GM18502 (cell line): Measurements from ENCODE around the gene BICC1.

Source experiments
- ATAC-seq: cut with Tn5 transposase; IDR thresholded peaks from one replicate; pipeline ENCODE4 v1.9.1; 2021; ENCODE audit warnings: mild to moderate bottlenecking; ENCODE audit not compliant: unreplicated experiment, poor library complexity

Gene BICC1

DNA sequence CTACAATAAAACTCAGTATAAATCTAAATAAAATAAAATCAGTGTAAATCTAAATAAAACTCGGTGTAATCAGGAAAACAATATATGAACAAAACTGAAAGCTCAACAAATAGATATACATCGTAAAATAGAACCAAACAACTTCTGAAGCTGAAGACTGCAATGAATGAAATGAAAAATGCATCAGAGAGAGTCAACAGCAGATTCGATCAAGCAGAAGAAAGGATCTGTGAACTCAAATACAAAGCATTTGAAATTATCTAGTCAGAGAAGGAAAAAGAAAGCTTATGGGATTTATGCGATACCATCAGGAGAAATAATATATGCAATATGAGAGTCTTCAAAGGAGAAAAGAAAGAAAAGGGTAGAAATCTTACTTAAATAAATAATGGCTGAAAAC lies 255.0 kb downstream of the BICC1 start:
- no peak for ATAC-seq

DNA sequence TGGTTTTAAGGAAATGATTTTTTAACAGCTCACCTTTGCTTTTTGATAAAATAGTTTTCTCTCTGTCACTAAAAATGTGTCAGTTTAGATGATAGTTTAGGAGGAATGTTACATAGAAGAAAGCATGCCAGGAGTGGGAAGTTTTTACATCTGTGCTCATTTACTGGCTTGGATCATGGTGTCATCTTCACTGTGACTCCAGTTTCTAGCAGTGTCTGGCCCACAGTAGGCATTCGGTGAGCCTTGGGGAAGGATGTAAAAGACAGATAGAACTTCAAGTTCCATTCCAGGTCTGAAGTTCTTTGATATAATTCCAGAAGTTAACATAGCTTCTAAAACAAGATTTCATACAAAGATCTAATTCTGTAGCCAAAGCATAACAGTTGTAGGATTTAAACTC lies 259.2 kb downstream of the BICC1 start:
- no peak for ATAC-seq

DNA sequence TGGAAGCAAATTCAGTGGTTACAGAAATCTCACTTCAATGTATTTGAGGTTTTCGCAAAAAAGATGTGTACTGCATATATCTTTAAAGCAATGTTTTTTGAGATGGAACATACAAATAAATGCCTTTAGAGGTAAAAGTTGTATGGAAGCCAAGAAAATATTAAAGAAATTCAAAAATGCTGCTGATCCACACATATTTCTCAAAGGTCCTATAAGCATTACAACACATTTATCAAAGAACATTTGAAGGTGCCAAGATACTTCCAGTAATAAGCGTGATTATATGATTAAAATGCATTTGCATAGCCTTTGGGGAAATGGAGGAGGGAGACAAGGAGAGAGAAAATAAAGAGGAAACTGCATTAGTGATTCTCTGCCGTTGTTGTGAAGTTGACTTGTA lies 260.1 kb downstream of the BICC1 start:
- ATAC-seq = no peak

DNA sequence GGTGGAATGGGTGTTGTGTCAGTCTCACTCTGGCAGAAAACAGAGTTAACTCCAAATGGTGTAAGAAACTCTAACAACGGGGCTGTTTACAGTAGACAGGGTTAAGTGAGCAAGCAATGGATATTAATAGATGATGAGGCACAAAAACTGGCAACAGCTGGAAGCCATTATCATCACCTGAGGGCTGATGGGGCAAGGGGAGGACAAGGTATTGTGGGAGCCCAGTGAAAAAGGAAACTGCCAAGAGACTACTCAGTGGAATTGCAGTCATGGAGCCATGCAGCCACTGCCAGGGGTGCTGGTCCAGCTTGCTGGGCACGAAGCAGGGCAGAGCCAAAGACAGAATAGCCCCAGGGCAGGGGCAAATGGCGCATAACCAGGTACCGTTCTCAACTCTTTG lies 260.7 kb downstream of the BICC1 start:
- no peak for ATAC-seq

DNA sequence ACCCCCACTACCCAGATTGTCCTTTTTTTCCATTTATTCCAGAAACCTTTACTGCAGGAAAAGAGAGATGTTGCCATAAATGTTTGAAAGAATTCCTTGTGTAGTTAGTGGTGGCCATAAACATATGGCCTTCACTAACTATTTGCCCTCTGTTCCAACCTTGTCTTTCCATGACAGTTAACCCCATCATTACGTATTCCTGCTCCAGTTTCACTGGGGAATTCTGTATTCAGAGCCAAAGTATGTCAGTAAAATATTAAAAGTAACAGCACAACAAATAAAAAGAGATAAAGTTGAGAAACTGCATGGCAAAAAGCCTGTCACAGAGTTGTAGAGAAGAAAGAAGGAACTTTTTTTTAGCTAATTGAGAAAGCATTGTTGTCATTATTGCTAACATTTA lies 261.3 kb downstream of the BICC1 start:
- ATAC-seq = no peak

DNA sequence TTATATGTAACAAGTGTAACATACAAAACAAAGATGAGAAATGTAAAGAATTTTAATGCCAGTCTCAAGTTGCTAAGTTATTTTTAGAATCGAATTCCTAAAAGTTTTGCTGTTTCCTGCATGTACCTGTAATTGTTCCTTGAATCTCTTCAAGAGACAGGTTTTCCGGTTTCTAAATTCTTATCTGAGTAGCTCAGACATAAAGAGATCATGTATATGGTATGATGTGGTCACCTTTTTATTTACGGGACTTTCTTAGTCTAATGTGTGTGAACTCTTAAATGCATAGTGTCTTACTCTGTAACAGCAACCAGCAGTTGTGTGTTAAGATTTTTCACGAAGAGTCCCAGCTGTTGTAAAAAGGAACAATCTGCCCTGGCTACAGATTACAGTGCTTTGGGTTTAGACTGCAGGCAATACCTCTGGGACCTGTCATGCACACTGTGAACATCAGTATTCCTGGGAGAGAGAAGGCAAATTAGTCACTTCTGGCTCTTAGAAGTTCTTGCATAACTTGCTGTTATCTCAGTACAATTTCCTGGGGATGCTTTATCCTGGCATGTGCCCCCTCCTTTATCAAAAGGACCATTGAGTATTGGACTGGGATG lies 263.4 kb downstream of the BICC1 start:
- ATAC-seq = no peak

DNA sequence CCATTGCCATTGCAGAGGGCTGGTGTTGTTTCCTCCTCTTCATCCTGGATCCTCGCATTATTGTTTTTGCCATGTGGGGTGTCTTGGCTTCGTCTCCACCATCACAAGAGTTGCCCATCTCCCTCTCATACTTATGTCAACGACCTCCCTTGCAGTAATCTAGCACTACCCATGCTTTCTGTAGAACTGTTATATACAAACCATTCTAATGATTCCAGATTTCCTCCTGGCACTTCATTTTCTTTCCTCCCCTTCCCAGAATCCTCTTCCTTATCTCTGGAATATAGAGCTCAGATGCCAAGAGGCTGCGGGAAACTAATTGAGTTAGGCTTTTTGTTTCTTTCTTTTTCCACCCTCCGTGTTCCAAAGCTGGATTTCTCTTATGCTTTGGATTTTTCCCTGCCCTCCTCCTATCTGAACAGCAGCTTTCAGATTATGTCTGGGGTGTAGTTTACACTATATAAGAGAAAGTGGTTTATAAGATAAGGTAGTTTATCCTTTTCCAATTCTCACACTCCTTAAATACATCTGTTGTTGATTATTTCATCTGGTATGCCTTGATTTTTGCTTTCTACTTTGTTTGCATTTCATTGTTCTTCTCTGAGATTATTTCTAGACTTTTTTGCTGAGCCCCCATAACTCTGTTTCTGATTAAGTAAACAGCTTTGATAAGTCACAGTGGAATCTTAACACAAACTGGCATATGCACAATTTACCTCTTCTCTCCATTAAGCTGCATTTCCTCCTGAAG lies 264.1 kb downstream of the BICC1 start:
- ATAC-seq = no peak

DNA sequence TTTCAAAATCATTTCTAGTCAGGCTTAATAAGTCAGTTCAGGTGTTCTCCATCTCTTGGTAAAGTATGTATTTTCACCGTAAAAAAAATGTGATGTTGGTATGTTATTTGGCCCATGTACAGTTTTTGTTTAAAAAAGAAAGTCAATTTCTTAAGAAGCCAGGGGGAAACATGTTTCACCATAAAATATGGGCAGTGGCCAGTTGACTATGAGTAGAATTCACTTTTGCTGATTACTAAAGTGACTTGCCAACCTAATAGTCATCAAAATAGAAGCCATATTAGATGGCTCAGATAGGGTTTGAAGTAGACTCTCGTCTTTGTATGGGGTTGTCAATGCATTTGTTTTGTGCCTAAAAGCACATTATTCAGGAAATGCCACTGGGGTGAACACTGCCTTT lies 266.3 kb downstream of the BICC1 start:
- ATAC-seq = no peak

DNA sequence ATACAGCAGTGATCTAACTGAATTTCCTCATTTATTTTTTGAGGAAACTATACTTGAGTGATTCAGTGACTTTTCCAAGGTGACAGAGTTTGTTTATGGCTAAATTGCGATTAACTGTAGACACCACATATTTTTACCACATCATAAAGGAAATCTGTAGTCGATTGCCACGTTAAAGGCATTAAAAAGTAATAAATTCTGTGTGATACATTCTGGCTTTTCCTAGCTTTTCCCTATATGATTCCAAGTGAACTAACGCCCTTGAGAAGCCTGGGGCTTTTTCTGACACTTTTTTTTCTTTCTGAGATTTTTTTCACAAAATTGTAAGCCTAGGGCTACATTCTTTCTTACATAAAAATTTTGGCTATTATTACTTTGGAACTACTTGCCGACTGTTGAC lies 266.9 kb downstream of the BICC1 start:
- ATAC-seq = no peak

DNA sequence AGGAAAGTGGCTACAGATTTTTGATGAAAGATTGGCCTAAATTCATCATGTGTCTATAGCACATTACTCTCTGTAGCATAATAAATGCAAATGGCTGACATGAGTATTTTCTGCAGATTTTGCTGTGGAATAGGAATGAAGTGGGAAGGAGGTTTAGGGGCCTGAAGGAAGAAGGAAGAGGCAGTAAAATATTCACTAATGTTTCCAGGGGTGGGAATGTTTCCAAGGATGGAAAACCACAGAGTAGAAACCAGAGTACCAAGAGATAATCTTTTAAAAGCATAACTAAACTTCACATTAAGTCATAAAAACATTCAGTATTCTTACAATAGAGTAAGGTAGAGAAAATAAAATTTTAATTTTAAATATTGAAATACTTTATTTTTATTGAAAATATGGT lies 267.8 kb downstream of the BICC1 start:
- no peak for ATAC-seq

DNA sequence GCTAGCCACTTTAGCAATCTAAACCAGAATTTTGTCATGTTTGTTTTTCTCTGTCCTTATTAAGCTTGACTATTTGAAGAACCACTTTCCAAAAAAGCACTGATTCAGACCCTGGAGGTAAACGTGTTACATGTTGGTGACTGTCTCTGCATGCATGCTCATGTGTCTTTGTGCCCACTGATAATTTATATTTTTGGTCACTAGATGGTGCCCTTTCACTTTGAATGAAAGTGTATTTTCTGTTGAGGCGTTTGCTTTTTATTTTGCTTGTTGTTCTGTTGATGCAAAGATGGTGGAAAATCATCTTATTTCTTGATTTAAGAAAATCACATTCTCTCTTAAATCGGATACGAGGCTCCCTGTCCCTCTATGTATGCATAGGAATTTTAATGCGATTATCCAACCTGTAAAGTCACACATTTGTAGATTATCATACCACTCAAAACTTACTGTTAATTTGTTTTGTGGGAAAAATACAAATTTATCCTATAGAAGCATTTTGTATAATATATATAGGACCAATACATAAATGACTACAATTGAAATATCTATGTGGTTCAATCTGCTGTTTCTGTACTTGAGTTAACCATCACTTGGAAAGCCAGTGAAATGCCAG lies 269.3 kb downstream of the BICC1 start:
- peak; percentile 67 for ATAC-seq

DNA sequence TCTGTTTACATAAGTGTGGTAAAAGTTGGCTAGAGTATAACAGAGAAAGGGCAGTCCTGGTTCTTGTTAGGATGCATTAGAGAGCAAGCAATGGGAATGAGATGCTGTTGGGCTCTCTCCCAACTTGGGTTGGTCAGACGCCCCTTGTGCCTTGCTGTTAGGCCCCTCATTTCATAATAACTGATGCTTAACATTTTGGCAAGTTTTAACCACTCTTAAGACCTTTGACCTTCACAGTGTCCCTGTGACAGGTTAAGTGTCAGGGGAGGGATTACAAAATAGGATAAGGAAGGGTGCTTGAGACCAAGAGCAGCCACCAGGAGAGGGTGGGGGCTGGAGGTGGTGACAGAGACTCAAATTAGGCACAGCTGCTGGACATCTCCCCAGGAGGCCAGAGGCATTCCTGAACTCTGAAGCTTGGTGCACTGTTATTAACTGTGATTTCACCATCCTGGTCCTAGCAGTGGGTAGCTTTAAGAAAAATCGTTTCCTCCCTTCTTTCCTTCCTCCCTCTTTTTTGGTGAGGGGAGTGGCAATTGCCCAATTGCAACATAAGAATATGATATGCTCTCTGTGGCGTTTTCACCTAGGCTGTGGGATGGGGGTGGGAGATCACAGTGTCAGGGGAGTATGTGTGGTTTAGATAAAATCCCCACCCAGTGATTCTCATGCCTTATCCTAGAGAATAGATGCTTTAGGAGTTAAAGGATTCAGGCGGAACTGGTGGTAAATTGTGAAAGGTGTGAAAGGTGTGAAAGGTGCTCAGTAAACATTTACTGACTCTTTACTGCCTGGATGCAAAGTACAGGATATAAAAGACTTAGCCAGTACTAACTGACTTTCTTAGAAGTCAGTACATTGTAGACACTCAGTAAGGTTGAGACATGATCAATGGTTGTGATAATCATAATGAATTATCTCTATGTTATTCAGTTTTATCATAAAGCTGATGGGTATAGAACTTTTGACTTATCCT lies 270.5 kb downstream of the BICC1 start:
- ATAC-seq = no peak

DNA sequence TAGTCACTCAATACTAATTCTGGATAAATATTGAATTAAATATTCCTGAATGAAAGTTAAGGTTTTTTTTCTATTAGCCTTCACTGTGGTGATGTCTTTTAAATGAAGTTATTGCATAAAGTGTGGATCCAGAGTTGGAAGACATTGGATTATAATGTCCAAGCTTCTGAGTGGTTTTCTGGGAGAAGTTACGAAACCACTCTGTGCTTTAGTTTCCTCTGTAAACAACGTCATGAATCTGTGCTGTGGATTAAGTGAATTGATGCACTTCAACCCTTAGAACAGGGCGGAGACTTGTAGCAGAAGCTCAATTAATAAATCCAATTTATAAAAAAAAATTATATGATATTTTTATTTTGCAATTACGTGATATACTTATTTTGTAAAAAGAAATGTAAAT lies 271.7 kb downstream of the BICC1 start:
- ATAC-seq = no peak

DNA sequence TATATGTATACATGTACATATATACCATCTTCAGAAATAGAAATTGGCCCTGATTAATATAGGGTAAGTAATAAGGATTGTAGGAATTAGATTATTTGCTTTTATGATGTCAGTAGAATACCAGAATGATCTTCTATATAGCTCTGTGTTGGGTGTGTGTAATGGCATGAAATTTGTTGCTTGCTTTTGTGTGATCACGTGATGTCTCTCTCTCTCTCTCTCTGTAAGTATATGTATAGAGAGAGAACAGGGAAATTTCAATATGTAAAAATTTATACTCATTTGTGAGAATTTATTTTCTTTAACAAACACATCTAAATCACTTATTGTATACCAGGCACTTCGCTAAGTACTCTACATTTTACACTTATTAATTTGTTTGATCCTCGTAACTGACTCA lies 272.7 kb downstream of the BICC1 start:
- ATAC-seq = no peak

DNA sequence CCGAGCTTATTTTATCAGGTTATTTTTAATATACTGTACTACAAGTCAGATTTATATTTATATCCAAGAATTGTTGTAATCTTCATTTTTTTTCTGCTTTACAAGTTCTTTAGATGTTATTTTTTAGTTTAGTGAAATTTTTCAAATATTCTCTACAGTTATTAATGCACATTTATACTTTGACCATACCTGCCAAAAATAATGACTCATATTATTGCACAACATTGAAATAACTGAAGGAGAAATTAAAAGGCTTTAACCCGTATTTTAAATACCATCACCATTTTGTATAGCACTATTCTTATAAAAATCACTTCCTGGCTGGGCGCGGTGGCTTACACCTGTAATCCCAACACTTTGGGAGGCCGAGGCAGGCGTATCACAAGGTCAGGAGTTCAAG lies 278.5 kb downstream of the BICC1 start:
- no peak for ATAC-seq

DNA sequence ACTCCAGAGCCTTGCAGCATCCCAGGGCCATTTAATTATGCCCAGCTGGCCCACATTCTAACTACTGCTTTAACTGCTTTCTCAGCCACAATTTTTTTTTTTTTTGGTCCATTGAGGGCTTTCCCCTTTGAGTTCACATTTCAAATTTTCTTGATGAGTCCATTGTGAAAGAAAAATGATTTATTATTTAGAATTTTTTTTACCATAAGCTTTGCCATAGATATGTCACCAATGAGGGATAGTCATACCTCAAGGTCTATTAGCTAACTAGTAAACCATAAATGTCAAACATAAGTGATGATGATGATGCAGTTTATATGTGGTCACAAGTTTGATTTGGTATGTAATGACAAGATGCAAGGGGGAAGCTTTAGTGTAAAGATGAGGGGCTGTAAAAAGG lies 282.9 kb downstream of the BICC1 start:
- no peak for ATAC-seq

DNA sequence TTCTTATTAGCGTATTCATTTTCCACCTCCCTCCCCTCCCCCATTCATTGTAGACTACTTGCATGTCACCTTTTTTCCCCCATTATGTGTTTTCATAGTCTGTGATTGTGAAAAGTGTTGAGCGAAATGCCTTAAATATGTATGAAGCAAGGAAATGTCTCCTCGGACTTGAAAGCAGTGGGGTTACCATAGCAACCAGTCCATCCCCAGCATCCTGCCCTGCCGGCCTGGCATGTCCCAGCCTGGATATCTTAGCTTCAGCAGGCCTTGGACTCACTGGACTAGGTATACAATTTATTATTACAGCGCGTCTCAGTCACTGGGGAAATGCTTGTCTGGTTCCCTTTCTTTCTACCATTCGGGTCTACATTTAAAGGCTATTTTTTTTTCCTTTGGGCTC lies 283.6 kb downstream of the BICC1 start:
- ATAC-seq = no peak

DNA sequence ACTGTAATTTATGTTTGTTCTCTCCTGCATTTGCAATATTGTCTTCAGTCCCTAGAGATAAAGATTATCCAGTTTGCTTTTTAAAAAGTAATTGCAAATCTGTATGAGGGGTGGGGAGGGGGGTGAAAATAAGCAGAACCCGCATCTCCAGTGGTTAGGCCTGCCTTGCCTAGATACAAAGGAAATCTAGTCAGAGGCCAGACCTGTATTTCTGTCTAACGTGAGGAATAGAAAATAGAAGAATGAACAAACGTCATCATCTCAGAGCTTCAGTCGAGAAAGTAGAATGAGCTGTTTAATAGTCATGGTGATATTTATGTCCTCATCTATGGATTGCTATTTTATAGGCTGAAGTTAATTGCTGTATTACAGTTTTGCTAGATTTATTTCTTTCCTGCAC lies 284.2 kb downstream of the BICC1 start:
- no peak for ATAC-seq

DNA sequence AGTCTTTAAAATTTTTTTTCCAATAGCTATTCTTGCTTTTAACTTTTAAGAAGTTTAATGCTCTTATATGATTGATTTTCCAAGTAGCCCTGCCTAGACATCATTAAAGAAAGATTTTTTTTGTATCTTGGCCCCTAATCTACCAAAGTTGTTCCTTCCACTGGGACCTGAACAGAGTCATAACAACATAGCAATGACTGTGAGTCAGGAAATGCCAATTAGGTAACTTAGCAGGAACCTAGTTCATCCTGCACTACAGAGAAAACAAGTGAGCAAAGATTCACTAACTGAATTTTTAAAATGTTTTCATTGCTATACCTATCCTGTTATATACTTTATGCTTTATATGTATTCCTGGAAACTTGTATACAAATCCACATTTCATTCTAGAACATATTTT lies 284.7 kb downstream of the BICC1 start:
- ATAC-seq = no peak

DNA sequence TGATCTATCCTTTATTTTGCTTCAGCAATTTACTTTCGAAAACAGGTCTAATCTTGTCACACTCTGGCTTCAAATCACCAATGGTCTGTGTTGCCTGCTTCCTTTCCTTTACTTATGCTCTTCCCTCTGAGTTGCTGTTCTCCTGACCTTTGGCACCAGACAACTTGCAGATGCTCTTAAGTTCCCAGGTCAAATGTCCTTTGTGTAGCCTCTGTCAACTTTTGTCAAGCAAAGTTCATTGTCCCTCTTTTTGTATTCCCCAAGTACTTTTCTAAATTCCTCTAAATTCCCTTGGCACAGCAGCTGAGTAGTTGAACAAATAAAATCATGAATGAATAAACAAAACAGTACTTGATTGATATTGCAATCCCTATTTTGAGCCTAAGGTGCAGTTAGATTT lies 289.4 kb downstream of the BICC1 start:
- ATAC-seq = no peak

DNA sequence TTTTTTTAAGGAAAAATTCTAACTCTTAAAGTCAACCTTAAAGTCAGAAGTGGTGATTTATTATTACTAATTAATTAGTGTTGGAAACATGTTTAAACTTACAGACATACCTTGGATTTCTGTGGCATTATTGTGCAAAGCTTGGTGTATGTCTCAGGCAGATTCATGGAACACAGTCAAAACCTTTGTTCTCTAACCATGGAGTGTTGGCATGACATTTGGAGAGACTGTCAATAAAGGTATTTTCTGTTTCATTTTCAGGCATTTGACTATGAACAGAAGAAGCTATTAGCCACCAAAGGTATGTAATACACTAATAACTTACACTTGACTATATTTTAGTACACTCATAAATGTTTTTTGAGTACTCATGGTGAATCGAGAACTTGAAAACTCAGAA lies 293.7 kb downstream of the BICC1 start:
- no peak for ATAC-seq
